NCI-H524 treated with DMSO at 0.1 percent for 48 hours (cell line): ENCODE data around the gene SNRK.

Experiments used
- DNase-seq: peaks from one replicate; lab custom pipeline; 2025; lab: John Stamatoyannopoulos, UW

Gene SNRK

GRCh38 chr3:43270078-43270477, 16.3 kb upstream of the SNRK start:
- no peak for DNase-seq

GRCh38 chr3:43273416-43273815, 12.9 kb upstream of the SNRK start:
- no peak for DNase-seq

GRCh38 chr3:43279082-43279481, 7.3 kb upstream of the SNRK start:
- DNase-seq, result no peak

- no peak for DNase-seq
These were observed 6.8 kb upstream of the SNRK start for GRCh38 chr3:43279532-43279931.

- DNase-seq, result no peak
These were observed 5.3 kb upstream of the SNRK start for GRCh38 chr3:43281020-43281419.

- DNase-seq, result no peak
These were observed 2.2 kb upstream of the SNRK start for GRCh38 chr3:43284171-43284570.

GRCh38 chr3:43285644-43286043, 696 bp upstream of the SNRK start:
- DNase-seq, result no peak

GRCh38 chr3:43286841-43287499, 630 bp downstream of the SNRK start:
- no peak for DNase-seq

GRCh38 chr3:43287500-43287873, 1.1 kb downstream of the SNRK start:
- DNase-seq, result no peak

GRCh38 chr3:43288366-43288765, 2.0 kb downstream of the SNRK start:
- no peak for DNase-seq

- DNase-seq, result no peak
These were observed 2.5 kb downstream of the SNRK start for GRCh38 chr3:43288850-43289249.

GRCh38 chr3:43289401-43289800, 3.1 kb downstream of the SNRK start:
- DNase-seq, result no peak

GRCh38 chr3:43289841-43290470, 3.6 kb downstream of the SNRK start:
- DNase-seq, result no peak

- DNase-seq, result no peak
These were observed 4.6 kb downstream of the SNRK start for GRCh38 chr3:43290956-43291355.

- DNase-seq, result no peak
These were observed 5.2 kb downstream of the SNRK start for GRCh38 chr3:43291546-43291945.

- DNase-seq, result no peak
These were observed 8.6 kb downstream of the SNRK start for GRCh38 chr3:43294975-43295374.

- no peak for DNase-seq
These were observed 10.2 kb downstream of the SNRK start for GRCh38 chr3:43296565-43296964.

GRCh38 chr3:43298292-43298691, 12.0 kb downstream of the SNRK start:
- DNase-seq, result no peak

- no peak for DNase-seq
These were observed 12.4 kb downstream of the SNRK start for GRCh38 chr3:43298761-43299160.

GRCh38 chr3:43302116-43302880, 16.0 kb downstream of the SNRK start:
- DNase-seq, result no peak

- no peak for DNase-seq
These were observed 17.8 kb downstream of the SNRK start for GRCh38 chr3:43304126-43304525.

GRCh38 chr3:43307226-43307625, 20.9 kb downstream of the SNRK start:
- no peak for DNase-seq

GRCh38 chr3:43307649-43308048, 21.3 kb downstream of the SNRK start:
- DNase-seq, result no peak
